ENCODE measurements around the gene IWS1.
"Not testable (repeated sequence)": the region's sequence is repeated elsewhere in the genome, so short reads cannot be mapped to it uniquely, and the experiment has no call there.

Gene IWS1

GRCh38 chr2:127573298-127573697 is 47.0 kb upstream of the IWS1 start:
- no peak for DNase-seq (ENCODE audit: extremely low read depth, insufficient read length)
- Histone ChIP-seq H3K27me3 (replicated peaks; ENCODE audit: control insufficient read depth, insufficient read depth, low read length) (no peaks in the 10 kb centered on the region; the same call in 1 of the 2 replicates), H3K36me3 (ENCODE audit: control insufficient read depth, insufficient read depth, low read length) (no peaks in the 10 kb centered on the region), H3K4me3 (replicated peaks; ENCODE audit: low read depth, low read length) (no peak overlapping the region)
- no peak for TF ChIP-seq CTCF (IDR thresholded peaks at IDR 0.05; ENCODE audit: insufficient read depth, low read length, poor library complexity, severe bottlenecking)

- H3K27me3 ChIP-seq (replicated peaks; ENCODE audit: control insufficient read depth, insufficient read depth, low read length) = no peaks in the 10 kb centered on the region; the same call in 1 of the 2 replicates
- no peak overlapping the region for H3K4me3 ChIP-seq (replicated peaks; ENCODE audit: low read depth, low read length)
- H3K36me3 ChIP-seq (ENCODE audit: control insufficient read depth, insufficient read depth, low read length) = no peaks in the 10 kb centered on the region
- TF ChIP-seq CTCF (IDR thresholded peaks at IDR 0.05; ENCODE audit: insufficient read depth, low read length, poor library complexity, severe bottlenecking) = no peak
- DNase-seq (ENCODE audit: extremely low read depth, insufficient read length) = no peak
Observed at GRCh38 chr2:127572841-127573240, 46.6 kb upstream of the IWS1 start.

GRCh38 chr2:127572352-127572751 is 46.1 kb upstream of the IWS1 start:
- DNase-seq (ENCODE audit: extremely low read depth, insufficient read length); H3K4me3 ChIP-seq (replicated peaks; ENCODE audit: low read depth, low read length); H3K27me3 ChIP-seq (replicated peaks; ENCODE audit: control insufficient read depth, insufficient read depth, low read length); H3K36me3 ChIP-seq (ENCODE audit: control insufficient read depth, insufficient read depth, low read length): not testable (repeated sequence)

- no peak for TF ChIP-seq CTCF (IDR thresholded peaks at IDR 0.05; ENCODE audit: insufficient read depth, low read length, poor library complexity, severe bottlenecking)
- H3K27me3 ChIP-seq (replicated peaks; ENCODE audit: control insufficient read depth, insufficient read depth, low read length) = no peaks in the 10 kb centered on the region; the same call in 1 of the 2 replicates
- H3K4me3 ChIP-seq (replicated peaks; ENCODE audit: low read depth, low read length) = no peak overlapping the region
- DNase-seq (ENCODE audit: extremely low read depth, insufficient read length) = no peak
- H3K36me3 ChIP-seq (ENCODE audit: control insufficient read depth, insufficient read depth, low read length) = no peaks in the 10 kb centered on the region
Observed at GRCh38 chr2:127570282-127571250, 44.3 kb upstream of the IWS1 start.

GRCh38 chr2:127569666-127570065 is 43.4 kb upstream of the IWS1 start:
- no peak for DNase-seq (ENCODE audit: extremely low read depth, insufficient read length)
- TF ChIP-seq CTCF (IDR thresholded peaks at IDR 0.05; ENCODE audit: insufficient read depth, low read length, poor library complexity, severe bottlenecking) = no peak
- Histone ChIP-seq H3K36me3 (ENCODE audit: control insufficient read depth, insufficient read depth, low read length) (no peaks in the 10 kb centered on the region), H3K27me3 (replicated peaks; ENCODE audit: control insufficient read depth, insufficient read depth, low read length) (no peaks in the 10 kb centered on the region; the same call in 1 of the 2 replicates), H3K4me3 (replicated peaks; ENCODE audit: low read depth, low read length) (no peak overlapping the region)

GRCh38 chr2:127568128-127568527 is 41.8 kb upstream of the IWS1 start:
- no peak for DNase-seq (ENCODE audit: extremely low read depth, insufficient read length)
- TF ChIP-seq CTCF (IDR thresholded peaks at IDR 0.05; ENCODE audit: insufficient read depth, low read length, poor library complexity, severe bottlenecking) = no peak
- Histone ChIP-seq H3K36me3 (ENCODE audit: control insufficient read depth, insufficient read depth, low read length) (no peaks in the 10 kb centered on the region), H3K4me3 (replicated peaks; ENCODE audit: low read depth, low read length) (no peak overlapping the region), H3K27me3 (replicated peaks; ENCODE audit: control insufficient read depth, insufficient read depth, low read length) (no peaks in the 10 kb centered on the region; the same call in 1 of the 2 replicates)

Data from GM06990 (cell line).